GM21717 (cell line): ENCODE data around the gene NEURL1.

Experiments
- ATAC-seq: cut with Tn5 transposase; IDR thresholded peaks from one replicate; pipeline ENCODE4 v1.9.1; 2021; ENCODE audit warnings: mild to moderate bottlenecking, moderate library complexity; ENCODE audit not compliant: unreplicated experiment

The NEURL1 gene

GRCh38 chr10:103580430-103580829 is 86.9 kb downstream of the NEURL1 start:
- ATAC-seq, result no peak

- no peak for ATAC-seq
Observed at GRCh38 chr10:103581499-103581898, 88.0 kb downstream of the NEURL1 start.

GRCh38 chr10:103582331-103583123 is 89.0 kb downstream of the NEURL1 start:
- ATAC-seq, result no peak

- ATAC-seq, result no peak
Observed at GRCh38 chr10:103583871-103584215, 90.3 kb downstream of the NEURL1 start.

- no peak for ATAC-seq
Observed at GRCh38 chr10:103584216-103585010, 90.9 kb downstream of the NEURL1 start.

GRCh38 chr10:103585011-103585405 is 91.5 kb downstream of the NEURL1 start:
- no peak for ATAC-seq

- no peak for ATAC-seq
Observed at GRCh38 chr10:103587073-103587472, 93.6 kb downstream of the NEURL1 start.

- ATAC-seq, result no peak
Observed at GRCh38 chr10:103589074-103589630, 95.6 kb downstream of the NEURL1 start.

- ATAC-seq, result no peak
Observed at GRCh38 chr10:103590060-103590459, 96.6 kb downstream of the NEURL1 start.

GRCh38 chr10:103590744-103591291 is 97.3 kb downstream of the NEURL1 start:
- ATAC-seq, result no peak

- ATAC-seq, result peak; percentile 65
Observed at GRCh38 chr10:103592186-103593021, 98.9 kb downstream of the NEURL1 start.

- peak; percentile 6 for ATAC-seq
Observed at GRCh38 chr10:103593022-103593570, 99.6 kb downstream of the NEURL1 start.

GRCh38 chr10:103595933-103596726 is 102.6 kb downstream of the NEURL1 start:
- ATAC-seq, result no peak

GRCh38 chr10:103597003-103597402 is 103.5 kb downstream of the NEURL1 start:
- no peak for ATAC-seq

GRCh38 chr10:103598654-103599115 is 105.2 kb downstream of the NEURL1 start:
- ATAC-seq, result no peak

GRCh38 chr10:103599211-103599610 is 105.7 kb downstream of the NEURL1 start:
- ATAC-seq, result no peak

GRCh38 chr10:103599907-103600306 is 106.4 kb downstream of the NEURL1 start:
- ATAC-seq, result no peak

GRCh38 chr10:103600325-103600724 is 106.8 kb downstream of the NEURL1 start:
- no peak for ATAC-seq

GRCh38 chr10:103600956-103601569 is 107.6 kb downstream of the NEURL1 start:
- no peak for ATAC-seq
